ELF-1 (cell line): ENCODE data around the gene PIGU.
"Not testable (repeated sequence)": the region's sequence is repeated elsewhere in the genome, so short reads cannot be mapped to it uniquely, and the experiment has no call there.

ENCODE experiments used
- DNase-seq: peaks from one replicate; pipeline ENCODE4 v3.0.0-alpha.2; 2016; ENCODE audit warnings: low read depth, low spot score

Gene PIGU

DNA sequence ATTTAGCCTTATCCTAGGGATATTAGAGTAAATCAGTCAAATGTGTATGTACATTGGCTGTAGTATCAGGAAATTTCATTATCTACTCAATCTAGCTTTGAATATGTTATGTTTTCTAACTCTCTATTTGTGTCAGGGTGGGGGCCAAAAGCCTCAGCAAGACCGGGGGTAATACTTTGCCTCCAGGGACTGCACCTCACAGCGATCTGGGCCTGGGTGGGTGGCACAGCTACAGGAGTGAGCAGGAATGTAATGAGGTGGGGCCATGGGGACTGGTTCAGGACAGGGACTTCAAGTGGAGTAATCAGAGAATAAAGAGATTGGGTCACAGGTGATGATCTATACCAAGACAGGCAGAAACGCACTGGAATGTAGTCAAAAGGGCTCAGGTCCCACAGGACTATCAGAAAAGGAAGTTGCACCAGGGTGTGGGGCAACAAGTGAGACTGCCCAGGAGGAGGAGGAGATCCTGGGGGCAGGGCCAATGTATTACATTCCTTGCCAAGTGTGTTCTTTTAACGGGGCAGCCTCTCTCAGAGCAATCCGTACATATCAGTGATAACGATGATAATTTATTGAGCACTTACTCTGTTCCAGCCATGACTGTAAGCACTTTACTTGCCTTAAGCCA, 54.0 kb downstream of the PIGU start:
- DNase-seq, result no peak

DNA sequence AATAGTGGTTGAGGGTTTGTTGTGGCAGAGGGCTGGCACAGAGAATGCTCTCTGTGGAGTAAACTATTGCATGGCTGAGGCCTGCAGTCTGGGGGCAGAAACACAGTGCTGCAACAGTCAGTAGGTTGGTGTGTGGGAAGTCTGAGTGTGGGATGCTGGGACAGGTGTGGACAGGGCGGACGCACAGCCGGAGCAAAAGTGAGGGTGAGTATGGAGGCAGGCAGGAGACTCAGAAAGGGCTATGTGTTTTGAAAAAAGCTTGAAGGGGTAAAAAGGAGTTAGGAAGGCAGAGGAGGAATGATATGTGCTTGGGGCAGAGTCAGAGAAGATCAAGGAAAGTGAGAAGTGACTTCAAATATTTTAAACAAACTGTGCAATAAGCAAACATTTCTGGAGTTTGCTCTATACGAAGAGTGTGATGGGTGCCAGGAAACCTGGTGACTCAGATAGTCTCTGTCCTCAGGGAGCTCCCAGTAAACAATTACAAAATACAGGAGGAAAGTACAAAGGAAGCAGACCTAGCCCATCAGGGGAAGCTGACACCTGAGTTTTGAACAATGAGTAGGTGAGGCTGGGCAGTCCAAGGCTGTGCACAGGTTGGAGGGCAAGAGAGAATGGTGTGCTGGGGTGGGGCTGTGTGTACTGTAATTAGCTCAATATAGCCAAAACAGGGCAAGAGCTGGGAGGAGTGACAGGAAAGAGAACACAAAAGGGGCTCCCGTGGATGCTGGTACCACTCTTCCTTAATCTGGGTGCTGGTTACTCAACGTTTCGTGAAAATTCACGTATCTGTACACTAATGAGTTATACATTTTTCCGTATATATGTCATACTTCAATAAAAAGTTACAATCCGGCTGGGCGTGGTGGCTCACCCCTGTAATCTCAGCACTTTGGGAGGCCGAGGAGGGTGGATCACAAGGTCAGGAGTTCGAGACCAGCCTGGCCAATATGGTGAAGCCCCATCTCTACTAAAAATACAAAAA, 55.2 kb downstream of the PIGU start:
- DNase-seq, result no peak

DNA sequence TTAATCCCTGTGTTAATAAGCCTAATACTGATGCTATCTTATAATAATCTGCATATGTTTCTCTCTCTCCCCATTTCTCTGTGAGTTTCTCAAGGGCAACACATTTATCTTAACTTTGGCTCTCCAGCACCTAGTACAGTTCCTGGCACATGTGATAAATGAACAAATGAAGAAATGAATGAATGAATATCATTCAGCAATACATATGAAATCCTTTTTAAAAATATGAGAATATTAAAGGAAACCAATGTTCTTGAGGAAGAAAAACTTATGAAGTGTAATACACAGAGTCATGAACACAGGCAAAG, 55.9 kb downstream of the PIGU start:
- DNase-seq, result no peak

DNA sequence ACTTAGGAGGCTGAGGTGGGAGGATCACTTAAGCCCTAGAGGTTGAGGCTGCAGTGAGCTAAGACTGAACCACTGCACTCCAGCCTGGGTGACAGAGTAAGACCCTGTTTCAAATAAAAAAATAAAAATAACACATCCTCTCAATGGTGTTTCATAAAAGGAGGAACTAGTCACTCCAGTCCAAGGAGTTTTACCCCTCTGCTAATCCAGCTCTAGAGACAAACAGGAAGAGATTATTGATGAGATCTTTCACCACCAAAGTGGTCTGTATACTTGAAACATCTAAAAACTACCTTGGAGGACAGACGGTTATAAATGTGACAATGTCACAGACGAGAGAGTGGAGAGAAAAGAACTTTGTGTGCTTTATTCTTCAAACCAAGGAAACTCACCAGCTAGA, 58.2 kb downstream of the PIGU start:
- no peak for DNase-seq

DNA sequence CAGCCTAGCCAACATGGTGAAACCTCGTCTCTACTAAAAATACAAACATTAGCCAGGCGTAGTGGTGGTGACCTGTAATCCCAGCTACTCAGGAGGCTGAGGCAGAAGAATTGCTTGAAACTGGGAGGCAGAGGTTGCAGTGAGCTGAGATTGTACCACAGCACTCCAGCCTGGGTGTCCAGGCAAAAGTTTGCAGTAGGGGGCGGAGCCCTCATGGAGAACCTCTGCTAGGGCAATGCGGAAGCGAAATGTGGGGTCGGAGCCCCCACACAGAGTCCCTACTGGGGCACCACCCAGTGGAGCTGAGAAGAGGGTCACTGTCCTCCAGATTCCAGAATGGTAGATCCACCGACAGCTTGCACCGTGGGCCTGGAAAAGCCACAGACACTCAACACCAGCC, 60.0 kb downstream of the PIGU start:
- not testable (repeated sequence) for DNase-seq

DNA sequence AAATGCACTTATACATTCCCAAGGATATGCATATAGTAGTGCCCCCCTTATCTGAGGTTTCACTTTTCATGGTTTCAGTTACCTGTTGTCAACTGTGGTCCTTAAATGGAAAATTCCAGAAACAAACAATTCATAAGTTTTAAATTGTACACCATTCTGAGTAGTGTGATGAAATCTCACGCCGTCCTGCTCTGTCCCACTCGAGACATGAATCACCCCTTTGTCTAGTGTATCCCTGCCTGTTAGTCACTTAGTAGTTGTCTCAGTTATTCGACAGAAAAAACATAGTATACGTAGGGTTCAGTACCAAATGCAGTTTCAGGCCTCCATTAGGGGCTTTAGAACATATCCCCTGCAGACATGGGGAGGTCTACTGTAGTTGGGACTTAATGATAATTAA, 61.4 kb downstream of the PIGU start:
- no peak for DNase-seq

DNA sequence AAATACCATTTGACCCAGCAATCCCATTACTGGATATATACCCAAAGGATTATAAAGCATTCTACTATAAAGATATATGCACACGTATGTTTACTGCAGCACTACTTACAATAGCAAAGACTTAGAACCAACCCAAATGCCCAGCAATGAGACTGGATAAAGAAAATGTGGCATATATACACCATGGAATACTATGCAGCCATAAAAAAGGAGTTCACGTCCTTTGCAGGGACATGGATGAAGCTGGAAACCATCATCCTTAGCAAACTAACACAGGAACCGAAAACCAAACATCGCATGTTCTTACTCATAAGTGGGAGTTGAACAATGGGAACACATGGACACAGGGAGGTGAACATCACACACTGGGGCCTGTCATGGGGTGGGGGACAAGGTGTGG, 64.9 kb downstream of the PIGU start:
- not testable (repeated sequence) for DNase-seq

DNA sequence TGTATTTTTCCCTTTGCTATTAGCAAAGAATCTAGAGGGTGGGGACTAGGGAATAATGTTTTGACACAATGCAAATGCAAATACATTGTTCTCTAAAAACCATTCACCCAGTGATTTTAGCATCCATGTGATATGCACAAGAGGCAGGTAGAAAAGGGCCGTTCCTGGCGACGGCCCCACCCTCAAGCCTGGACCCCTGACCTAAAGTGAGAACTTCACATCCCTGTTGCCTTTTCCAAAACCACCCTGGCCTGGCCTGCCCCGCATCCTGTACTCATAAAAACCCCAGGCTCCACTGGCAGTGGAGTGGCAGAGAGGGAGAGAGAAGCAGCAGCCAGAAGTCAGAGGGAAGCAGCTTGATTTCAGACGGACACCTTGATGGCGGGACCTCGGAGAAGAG, 69.8 kb downstream of the PIGU start:
- no peak for DNase-seq

DNA sequence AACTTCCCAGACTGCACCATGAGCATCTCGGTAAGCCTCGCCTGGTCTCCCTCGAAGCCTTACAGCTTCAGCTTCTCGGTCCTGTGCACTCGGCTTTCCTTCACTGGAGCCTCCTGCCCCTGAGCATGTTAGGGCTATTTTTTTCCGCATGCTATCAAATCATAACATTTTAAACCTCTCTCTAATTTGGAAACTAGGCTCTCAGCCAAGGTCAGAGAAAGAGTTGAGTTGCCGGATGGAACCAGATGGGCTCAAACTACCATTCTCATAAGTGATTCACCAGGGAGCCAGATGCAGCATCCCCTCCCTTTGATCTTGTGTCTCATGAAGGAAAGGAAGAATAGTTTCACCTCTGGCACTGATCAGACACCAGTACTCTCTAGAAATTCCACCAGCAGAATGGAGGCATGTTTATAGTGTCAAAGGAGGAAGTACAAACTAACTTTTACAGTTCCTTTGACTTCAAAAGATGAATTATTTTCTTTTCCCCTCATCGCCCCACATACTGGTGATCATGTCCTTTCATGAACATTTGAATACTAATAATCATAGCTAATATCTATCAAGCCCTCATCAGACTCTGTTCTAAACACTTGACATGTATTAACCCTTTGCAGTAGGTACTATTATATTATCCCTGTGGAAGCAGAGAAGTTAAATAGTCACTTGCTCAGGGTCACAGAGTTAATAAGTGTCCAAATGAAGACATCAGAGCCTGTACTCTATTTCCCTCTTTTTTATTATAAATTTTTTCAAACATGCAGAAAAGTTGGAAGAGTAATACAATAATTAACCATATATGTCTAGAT, 71.7 kb downstream of the PIGU start:
- DNase-seq, result no peak

DNA sequence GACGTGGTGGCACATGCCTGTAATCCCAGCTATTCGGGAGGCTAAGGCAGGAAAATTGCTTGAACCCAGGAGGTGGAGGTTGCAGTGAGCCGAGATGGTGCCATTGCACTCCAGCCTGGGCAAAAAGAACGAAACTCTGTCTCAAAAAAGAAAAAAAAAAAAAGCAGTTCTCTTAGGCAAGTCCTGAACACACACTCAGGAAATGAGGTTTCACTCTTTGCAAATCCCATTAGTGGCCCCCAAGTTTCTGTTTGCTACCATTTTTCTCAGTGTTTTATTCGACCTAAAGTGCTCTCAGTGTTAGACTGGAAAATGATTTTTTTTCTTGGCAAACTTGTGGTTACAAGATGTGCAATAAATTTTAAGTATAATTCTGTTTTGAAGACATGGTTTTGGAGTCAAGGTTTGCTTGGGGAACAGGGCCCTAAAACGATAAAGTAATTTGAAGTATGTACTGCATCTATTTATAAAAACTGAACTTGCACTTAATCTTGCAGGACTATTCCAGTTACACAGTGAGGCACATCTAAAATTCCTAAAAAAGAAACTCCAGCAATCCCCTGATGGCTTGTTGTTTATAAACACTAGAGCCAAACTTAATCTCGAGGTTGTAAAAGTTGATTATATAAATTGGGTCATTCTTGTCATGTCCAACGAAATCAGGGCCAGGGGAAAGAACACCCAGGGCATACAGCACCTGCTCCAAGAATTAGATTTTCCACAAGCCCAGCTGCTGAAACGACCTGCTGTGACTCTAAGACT, 75.8 kb downstream of the PIGU start:
- DNase-seq, result no peak

DNA sequence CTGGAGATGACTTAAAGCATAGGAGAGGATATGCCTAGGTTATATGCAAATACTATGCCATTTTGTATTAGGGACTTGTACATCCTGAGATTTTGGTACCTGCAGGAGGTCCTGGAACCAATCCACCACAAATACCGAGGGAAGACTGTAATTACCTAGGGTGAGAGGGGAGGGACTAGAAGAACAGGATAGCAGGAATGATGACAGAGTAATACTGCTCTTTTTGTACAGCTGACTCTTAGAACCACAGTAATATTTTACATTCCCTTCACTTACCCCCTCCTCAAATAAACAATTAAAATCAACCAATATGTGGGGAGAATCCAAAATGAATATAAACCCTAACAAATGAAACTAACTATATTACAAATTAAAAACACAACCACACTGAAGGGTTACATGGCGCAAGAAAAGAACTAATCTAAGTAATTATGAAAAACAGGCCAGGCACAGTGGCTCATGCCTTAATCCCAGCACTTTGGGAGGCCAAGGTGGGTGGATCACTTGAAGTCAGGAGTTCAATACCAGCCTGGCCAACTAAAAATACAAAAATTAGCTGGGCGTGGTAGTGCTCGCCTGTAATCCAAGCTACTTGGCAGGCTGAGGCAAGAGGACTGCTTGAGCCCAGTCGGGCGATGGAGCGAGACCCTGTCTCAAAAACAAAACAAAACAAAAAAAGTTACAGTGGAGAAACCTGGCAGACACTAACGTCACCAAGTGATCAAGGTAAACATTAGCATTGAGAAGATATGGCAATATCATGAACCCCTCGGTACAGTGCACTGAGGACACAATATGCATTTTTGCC, 81.3 kb downstream of the PIGU start:
- no peak for DNase-seq

DNA sequence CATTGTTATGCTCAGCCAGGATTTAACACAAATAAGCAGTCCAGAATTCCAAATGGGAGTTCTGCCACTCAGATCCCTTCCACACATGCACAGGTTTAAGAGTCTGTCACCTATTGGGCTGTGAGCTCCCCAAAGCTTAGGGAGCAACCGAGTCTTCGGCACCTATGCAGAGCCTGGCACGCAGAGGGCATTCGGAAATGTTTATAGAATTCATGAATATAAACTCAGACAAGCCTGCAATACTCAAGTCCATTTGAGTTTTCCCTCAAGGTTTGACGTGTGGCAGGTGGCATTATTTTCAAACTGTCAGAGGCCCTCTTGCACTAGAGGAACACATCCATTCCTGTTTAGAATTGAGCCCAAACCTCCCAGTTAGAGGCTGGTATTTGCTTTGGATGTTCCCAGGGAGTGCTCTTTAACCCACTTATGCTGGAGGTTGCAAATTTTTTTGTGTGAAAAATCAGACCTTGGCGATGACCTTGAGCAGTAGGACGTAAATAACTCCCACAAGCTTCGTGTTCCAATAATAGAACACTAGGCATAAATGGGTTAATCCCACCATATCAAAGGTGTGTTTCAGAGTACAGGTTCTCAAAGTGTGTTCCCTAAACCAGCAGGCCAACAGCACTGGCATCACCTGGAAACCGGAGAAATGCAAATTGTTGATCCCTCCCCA, 90.3 kb downstream of the PIGU start:
- no peak for DNase-seq

DNA sequence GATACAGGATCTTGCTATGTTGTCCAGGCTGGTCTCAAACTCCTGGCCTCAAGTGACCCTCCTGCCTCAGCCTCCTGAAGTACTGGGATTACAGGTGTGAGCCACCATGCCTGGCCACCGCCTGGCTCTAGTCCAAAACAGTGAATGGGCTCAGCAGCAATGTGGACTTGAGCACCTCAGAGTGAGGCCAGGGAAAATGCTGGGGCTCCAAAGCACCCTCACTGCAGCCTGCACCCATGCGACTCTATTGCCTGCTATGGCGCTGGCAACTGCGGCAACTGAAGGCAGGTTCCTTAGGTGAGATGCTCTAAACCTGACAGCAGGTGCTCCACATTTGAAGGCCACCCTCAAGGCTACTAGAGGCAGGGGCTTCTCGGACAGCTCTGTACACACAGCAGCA, 91.9 kb downstream of the PIGU start:
- no peak for DNase-seq

DNA sequence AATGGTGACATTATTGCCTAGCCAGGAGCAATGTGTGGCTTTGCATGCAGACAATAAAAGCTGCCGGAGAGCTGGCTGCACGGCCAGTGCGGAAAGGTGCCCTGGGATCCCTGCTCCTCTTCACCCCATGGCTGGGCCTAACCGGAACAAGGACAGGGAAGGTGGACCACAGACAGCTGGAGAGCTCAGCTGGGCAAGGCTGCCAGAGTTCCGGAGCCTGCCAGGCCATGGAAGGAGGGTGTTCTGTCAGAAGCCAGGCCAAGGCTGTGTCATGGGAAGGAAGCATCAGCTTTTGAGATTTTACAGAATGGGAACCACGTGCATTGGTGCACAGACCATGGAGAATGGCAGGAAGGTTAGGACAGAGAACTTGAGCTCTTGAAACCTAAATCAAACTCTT, 93.3 kb downstream of the PIGU start:
- no peak for DNase-seq

DNA sequence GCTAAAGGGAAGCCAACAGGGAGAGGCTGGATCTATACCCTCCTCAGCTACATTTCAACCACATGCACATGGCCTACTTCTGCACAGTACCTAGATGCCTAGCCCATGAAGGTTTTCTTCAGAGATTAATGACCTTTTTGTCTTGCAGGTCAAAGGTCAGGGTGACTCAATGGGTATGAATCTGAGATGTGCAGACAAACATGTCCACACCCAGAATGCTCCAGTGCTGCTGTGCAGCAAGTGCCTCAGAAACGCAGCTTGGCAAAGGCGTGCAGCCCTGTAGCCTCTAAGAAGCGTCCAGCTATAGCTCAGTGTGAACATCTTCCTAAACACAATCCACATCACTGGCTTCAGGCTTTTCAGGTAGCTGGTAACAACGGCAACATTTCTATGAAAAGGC, 94.0 kb downstream of the PIGU start:
- DNase-seq, result no peak

DNA sequence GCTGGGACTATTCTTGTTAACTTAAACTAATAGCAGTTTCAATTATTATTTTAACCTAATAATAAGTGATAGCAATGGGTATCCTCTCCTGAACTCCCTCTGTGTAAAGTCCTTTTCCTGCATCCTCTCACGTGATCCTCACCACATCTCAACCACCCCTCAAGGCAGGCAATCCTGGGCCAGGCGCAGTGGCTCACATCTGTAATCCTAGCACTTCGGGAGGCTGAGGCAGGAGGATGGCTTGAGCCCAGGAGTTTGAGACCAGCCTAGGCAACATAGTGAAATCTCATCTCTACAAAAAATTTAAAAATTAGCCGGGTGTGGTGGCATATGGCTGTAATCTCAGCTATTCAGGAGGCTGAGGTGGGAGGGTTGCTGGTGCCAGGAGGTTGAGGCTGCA, 94.7 kb downstream of the PIGU start:
- DNase-seq, result no peak

DNA sequence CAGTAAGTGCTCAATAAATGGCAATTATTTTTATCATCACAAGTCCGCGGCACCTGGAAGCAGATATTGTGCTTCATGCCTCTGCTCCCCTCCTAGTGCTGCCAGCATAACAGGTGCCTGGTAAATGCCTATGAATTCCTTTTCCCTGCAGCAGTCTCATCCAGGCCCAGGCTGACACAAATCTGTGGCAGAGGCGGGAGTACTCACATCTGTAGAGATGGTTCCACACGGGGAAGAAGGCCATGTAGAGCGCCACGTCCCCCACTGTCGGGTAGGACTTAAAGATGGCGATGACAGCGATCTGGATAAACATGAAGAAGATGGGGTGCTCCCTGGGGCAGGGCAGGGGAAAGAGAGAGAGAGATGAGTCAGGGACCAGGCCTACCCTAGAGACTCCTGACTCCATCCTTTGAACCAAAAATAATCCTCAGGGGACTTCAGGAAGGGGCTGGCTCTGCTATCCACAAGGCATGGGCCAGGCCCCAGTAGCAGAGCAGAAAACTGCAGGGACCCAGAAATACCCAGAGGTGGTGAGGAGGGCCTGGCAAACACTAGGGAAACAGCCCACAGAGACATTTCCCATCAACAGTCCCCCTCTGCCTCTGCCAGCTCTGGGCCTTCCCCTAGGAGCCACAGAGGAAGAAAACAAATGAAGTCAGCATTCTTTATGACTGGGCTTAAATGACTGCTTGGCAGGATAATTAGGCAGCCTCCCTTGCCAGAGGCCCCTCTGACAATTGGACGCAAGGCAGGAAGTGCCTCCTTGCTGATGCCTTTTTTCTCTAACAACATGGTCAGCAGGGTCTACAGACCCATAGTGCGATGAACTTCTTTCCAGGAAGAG, 95.3 kb downstream of the PIGU start:
- DNase-seq, result peak; percentile 71

DNA sequence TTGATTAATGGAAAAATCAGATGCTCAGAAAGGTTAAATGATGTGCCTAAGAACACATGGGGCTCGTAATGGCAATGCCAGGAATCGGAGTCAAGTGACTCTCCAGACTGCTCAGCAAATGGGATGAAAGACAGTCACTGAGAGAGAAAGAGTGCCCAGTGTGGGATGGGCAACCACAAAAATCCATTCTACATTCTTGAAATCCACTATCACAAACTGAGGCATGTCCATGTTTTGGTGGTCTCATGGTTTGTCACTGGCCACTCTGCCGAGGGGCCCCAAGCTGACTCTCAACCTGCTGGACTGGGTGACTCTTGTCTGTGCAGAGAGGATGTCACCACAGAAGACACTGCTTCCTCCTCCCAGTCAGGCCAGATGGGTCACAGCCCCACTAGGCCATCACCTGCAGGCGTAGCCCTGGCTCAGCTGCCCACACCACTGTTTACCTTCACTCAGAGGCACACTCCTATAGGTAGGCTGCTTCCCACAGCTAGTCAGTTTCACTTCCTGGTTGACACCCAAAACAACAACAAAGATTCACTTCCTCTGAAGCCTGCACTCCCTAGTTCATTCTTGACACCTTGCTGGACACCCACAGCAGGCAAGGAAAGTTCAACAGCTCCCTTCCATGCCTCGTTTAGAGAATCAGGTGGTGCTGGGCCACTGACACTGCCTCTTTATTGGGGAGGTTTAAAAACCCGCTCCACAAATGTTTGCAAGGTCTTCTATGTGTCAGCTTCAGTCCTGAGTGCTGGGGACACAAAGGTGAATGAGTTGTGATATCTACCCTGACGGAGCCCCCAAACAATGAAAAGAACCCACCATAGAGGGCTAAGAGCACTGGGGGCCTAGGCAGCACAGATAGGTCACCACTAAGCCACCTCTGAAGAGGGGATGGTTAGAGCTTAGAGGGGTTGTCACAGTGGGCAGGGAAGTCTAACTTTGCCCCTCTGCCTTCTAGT, 96.6 kb downstream of the PIGU start:
- no peak for DNase-seq
